EL (cell line): ENCODE data around the gene LRRC14B.
A peak's percentile ranks its signal among the peaks of the same experiment; 100 is the strongest.
"Not testable (repeated sequence)": the region's sequence is repeated elsewhere in the genome, so short reads cannot be mapped to it uniquely, and the experiment has no call there.

Experiments used
- DNase-seq: peaks from one replicate; pipeline ENCODE4 v3.0.0-alpha.2; 2016

The LRRC14B gene

GRCh38 chr5:192970-193831 lies 1.9 kb downstream of the LRRC14B start:
- no peak for DNase-seq

- no peak for DNase-seq
Observed at GRCh38 chr5:194102-194501, 2.8 kb downstream of the LRRC14B start.

GRCh38 chr5:194603-195209 lies 3.4 kb downstream of the LRRC14B start:
- DNase-seq, result no peak

GRCh38 chr5:195401-196160 lies 4.3 kb downstream of the LRRC14B start:
- DNase-seq, result no peak

- DNase-seq, result no peak
Observed at GRCh38 chr5:196350-196749, 5.1 kb downstream of the LRRC14B start.

GRCh38 chr5:197031-197430 lies 5.7 kb downstream of the LRRC14B start:
- not testable (repeated sequence) for DNase-seq

GRCh38 chr5:197892-198489 lies 6.7 kb downstream of the LRRC14B start:
- DNase-seq, result no peak

- no peak for DNase-seq
Observed at GRCh38 chr5:198516-199196, 7.4 kb downstream of the LRRC14B start.

- no peak for DNase-seq
Observed at GRCh38 chr5:199197-199949, 8.1 kb downstream of the LRRC14B start.

GRCh38 chr5:199950-200645 lies 8.8 kb downstream of the LRRC14B start:
- DNase-seq, result no peak

- DNase-seq, result no peak
Observed at GRCh38 chr5:200985-201384, 9.7 kb downstream of the LRRC14B start.

- no peak for DNase-seq
Observed at GRCh38 chr5:201672-202071, 10.4 kb downstream of the LRRC14B start.

- DNase-seq, result no peak
Observed at GRCh38 chr5:203246-203930, 12.1 kb downstream of the LRRC14B start.

GRCh38 chr5:204001-204400 lies 12.7 kb downstream of the LRRC14B start:
- DNase-seq, result no peak

GRCh38 chr5:204462-204861 lies 13.2 kb downstream of the LRRC14B start:
- DNase-seq, result no peak

GRCh38 chr5:204966-205670 lies 13.8 kb downstream of the LRRC14B start:
- no peak for DNase-seq

GRCh38 chr5:206406-206805 lies 15.1 kb downstream of the LRRC14B start:
- peak; percentile 19 for DNase-seq

GRCh38 chr5:206927-207536 lies 15.7 kb downstream of the LRRC14B start:
- DNase-seq, result no peak

GRCh38 chr5:207599-207998 lies 16.3 kb downstream of the LRRC14B start:
- DNase-seq, result peak; percentile 34
